Mammary epithelial cell (primary cell): ENCODE measurements around the gene CRYBG3.

Source experiments
- EZH2 ChIP-seq: IDR thresholded peaks from 2 replicates; pipeline ENCODE4 v1.6.1; 2012; ENCODE audit warnings: low read length, inconsistent platforms, borderline replicate concordance
- TF ChIP-seq, protein P1 (sequence below), 2 donors: IDR thresholded peaks in 1 of 2; conservative IDR thresholded peaks in 1 of 2; 2 replicates each; pipeline ENCODE4 v1.5.1; 2011 to 2012; ENCODE audit warnings: inconsistent platforms in 2 of 2, low read length in 2 of 2, mild to moderate bottlenecking in 2 of 2, control low read depth in 1 of 2, low read depth in 1 of 2; ENCODE audit not compliant: insufficient read depth in 1 of 2; ENCODE audit errors: extremely low read depth in 1 of 2

DNA sequence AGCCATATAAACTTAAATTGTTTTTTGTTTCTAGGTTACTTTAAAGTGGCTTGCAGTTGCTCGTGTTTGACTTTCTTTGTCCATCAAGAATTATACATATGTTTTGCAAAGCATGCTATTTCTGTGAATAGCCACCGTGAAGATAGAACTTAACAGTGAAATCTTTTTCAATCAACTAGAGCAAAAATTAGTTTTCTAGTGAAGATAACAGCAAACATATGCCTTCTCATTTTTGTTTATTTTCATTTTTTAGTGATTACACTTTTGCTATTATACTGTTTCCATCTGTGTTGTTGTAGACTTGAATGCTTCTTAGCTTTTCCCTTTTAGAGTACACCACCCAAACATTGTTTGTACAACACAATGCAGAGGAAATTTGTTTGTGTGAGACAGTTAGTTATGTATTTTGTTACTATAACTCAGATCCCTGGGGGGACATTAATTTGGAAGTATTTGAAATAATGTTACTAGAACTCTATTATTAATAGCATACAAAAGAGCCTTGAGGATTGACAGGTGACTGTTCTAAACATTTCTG is 62.8 kb downstream of the CRYBG3 start:
- TF ChIP-seq, protein P1, sequence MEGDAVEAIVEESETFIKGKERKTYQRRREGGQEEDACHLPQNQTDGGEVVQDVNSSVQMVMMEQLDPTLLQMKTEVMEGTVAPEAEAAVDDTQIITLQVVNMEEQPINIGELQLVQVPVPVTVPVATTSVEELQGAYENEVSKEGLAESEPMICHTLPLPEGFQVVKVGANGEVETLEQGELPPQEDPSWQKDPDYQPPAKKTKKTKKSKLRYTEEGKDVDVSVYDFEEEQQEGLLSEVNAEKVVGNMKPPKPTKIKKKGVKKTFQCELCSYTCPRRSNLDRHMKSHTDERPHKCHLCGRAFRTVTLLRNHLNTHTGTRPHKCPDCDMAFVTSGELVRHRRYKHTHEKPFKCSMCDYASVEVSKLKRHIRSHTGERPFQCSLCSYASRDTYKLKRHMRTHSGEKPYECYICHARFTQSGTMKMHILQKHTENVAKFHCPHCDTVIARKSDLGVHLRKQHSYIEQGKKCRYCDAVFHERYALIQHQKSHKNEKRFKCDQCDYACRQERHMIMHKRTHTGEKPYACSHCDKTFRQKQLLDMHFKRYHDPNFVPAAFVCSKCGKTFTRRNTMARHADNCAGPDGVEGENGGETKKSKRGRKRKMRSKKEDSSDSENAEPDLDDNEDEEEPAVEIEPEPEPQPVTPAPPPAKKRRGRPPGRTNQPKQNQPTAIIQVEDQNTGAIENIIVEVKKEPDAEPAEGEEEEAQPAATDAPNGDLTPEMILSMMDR (conservative IDR thresholded peaks at IDR 0.05 in 1 of 2, IDR thresholded peaks at IDR 0.05 in 1 of 2; ENCODE audit: extremely low read depth in 1 of 2, insufficient read depth in 1 of 2, low read depth in 1 of 2, low read length in 2 of 2): no peak
- no peak for TF ChIP-seq EZH2
